ENCODE data around the gene TOR4A.
"Not testable (repeated sequence)": the region's sequence is repeated elsewhere in the genome, so short reads cannot be mapped to it uniquely, and the experiment has no call there.

Gene TOR4A

DNA sequence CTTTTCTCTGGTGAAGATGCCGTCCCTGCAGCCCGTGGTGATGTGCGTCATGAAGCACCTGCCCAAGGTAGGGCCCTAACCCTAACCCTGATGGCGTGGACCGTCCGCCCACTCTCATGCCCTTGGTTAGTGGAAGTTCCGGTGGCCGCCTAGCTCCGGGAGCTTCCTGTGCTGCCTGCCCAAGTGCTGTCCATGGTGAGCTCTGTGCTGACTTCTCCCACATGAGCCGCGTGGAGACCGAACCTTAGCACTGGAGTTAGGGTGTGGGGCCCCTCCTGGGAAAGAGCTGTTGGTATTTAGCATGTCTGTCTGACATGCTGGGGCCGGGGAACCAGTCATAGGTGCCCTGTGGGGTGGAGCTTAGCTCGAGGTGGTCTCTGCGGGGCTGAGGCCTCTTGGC lies 21.2 kb upstream of the TOR4A start:
- H3K79me2 ChIP-seq: no peaks in the 10 kb centered on the region
- H3K9me3 ChIP-seq (ENCODE audit: control insufficient read depth, low read length): no peaks in the 10 kb centered on the region
- no peak overlapping the region for H3K27ac ChIP-seq
- H3K27me3 ChIP-seq (ENCODE audit: control insufficient read depth, insufficient read depth, low read length): no peaks in the 10 kb centered on the region
- peak overlapping the region; percentile 55 for H3K4me2 ChIP-seq (ENCODE audit: low read length)
- H3K36me3 ChIP-seq (ENCODE audit: control insufficient read depth, insufficient read depth, low read length): no peaks in the 10 kb centered on the region
- H2AFZ ChIP-seq: no peak overlapping the region
- no peak overlapping the region for H3K9ac ChIP-seq
- TF ChIP-seq, protein P1, sequence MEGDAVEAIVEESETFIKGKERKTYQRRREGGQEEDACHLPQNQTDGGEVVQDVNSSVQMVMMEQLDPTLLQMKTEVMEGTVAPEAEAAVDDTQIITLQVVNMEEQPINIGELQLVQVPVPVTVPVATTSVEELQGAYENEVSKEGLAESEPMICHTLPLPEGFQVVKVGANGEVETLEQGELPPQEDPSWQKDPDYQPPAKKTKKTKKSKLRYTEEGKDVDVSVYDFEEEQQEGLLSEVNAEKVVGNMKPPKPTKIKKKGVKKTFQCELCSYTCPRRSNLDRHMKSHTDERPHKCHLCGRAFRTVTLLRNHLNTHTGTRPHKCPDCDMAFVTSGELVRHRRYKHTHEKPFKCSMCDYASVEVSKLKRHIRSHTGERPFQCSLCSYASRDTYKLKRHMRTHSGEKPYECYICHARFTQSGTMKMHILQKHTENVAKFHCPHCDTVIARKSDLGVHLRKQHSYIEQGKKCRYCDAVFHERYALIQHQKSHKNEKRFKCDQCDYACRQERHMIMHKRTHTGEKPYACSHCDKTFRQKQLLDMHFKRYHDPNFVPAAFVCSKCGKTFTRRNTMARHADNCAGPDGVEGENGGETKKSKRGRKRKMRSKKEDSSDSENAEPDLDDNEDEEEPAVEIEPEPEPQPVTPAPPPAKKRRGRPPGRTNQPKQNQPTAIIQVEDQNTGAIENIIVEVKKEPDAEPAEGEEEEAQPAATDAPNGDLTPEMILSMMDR (IDR thresholded peaks at IDR 0.05): no peak
- H3K4me1 ChIP-seq: peaks cover 3% of the 10 kb centered on the region
- H3K4me3 ChIP-seq (ENCODE audit: low read depth, low read length): peak overlapping the region; percentile 88

DNA sequence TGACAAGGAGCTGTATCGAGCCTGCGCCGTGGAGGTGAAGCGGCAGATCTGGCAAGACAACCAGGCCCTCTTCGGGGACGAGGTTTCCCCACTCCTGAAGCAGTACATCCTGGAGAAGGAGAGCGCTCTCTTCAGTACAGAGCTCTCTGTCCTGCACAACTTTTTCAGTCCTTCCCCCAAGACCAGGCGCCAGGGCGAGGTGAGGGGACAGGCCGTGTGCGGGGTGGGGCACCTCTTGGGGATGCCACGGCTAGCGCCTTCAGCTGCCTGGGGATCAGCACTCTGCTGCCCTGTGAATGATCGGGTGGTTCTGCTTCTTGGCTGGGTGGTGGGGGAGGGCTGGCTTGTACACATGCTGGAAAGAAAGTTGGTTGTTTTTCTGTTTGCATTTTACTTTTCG lies 20.7 kb upstream of the TOR4A start:
- no peak overlapping the region for H3K9ac ChIP-seq
- no peak overlapping the region for H3K4me3 ChIP-seq (ENCODE audit: low read depth, low read length)

DNA sequence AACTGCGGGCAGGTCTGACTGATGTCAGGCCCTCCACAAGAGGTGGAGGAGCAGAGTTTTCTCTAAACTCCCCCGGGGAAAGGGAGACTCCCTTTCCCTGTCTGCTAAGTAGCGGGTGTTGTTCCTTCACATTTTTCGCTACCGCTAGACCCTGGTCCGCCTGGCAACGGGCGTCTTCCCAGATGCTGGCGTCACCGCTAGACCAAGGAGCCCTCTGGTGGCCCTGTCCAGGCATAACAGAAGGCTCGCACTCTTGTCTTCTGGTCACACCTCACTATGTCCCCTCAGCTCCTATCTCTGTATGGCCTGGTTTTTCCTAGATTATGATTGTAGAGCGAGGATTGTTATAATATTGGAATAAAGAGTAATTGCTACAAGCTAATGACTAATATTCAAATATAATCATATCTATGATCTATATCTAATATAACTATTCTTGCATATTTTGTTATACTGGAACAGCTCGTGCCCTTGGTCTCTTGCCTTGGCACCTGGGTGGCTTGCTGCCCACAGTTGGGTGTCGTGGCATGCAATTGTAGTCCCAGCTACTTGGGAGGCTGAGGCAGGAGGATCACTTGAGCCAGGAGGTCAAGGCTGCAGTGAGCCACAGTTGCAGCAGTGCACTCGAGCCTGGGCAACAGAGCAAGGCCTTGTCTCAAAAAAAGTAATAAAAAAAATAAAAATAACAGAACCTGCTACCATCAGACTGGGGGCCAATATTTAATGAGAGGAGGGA lies 15.2 kb upstream of the TOR4A start:
- H3K9ac ChIP-seq, H3K27ac ChIP-seq, H3K4me1 ChIP-seq: not testable (repeated sequence)

More for the DNA sequence above, 20.7 kb upstream of the TOR4A start:
- no peaks in the 10 kb centered on the region for H3K79me2 ChIP-seq
- H3K4me1 ChIP-seq: peaks cover 3% of the 10 kb centered on the region
- H2AFZ ChIP-seq: no peak overlapping the region
- no peaks in the 10 kb centered on the region for H3K27me3 ChIP-seq (ENCODE audit: control insufficient read depth, insufficient read depth, low read length)
- no peaks in the 10 kb centered on the region for H3K36me3 ChIP-seq (ENCODE audit: control insufficient read depth, insufficient read depth, low read length)
- no peak overlapping the region for H3K27ac ChIP-seq
- TF ChIP-seq, protein P1 (IDR thresholded peaks at IDR 0.05): no peak
- H3K4me2 ChIP-seq (ENCODE audit: low read length): no peak overlapping the region
- H3K9me3 ChIP-seq (ENCODE audit: control insufficient read depth, low read length): no peaks in the 10 kb centered on the region

DNA sequence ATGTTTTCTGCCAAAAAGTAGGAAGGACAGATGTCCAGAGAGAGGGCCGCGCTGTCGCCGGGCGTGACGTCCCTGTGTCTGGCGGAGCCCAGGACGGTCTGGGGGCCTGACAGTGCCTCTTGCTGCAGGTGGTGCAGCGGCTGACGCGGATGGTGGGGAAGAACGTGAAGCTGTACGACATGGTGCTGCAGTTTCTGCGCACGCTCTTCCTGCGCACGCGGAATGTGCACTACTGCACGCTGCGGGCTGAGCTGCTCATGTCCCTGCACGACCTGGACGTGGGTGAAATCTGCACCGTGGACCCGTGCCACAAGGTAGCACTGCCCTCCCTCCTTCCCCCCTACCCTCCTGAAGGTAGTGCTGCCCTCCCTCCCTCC lies 14.6 kb upstream of the TOR4A start:
- Histone ChIP-seq H3K4me2 (ENCODE audit: low read length) (no peak overlapping the region), H3K9ac (no peak overlapping the region), H3K27ac (no peak overlapping the region), H3K4me1 (no peaks in the 10 kb centered on the region), H3K4me3 (ENCODE audit: low read depth, low read length) (no peak overlapping the region), H3K79me2 (no peaks in the 10 kb centered on the region), H3K27me3 (ENCODE audit: control insufficient read depth, insufficient read depth, low read length) (no peaks in the 10 kb centered on the region), H3K36me3 (ENCODE audit: control insufficient read depth, insufficient read depth, low read length) (no peaks in the 10 kb centered on the region), H3K9me3 (ENCODE audit: control insufficient read depth, low read length) (no peaks in the 10 kb centered on the region), H2AFZ (no peak overlapping the region)
- TF ChIP-seq, protein P1 (IDR thresholded peaks at IDR 0.05): no peak

More for the DNA sequence above, 15.2 kb upstream of the TOR4A start:
- not testable (repeated sequence) for H2AFZ ChIP-seq; H3K36me3 ChIP-seq (ENCODE audit: control insufficient read depth, insufficient read depth, low read length); H3K4me3 ChIP-seq (ENCODE audit: low read depth, low read length); H3K4me2 ChIP-seq (ENCODE audit: low read length); H3K27me3 ChIP-seq (ENCODE audit: control insufficient read depth, insufficient read depth, low read length); H3K9me3 ChIP-seq (ENCODE audit: control insufficient read depth, low read length); H3K79me2 ChIP-seq
- TF ChIP-seq, protein P1 (IDR thresholded peaks at IDR 0.05): peak; percentile 31

DNA sequence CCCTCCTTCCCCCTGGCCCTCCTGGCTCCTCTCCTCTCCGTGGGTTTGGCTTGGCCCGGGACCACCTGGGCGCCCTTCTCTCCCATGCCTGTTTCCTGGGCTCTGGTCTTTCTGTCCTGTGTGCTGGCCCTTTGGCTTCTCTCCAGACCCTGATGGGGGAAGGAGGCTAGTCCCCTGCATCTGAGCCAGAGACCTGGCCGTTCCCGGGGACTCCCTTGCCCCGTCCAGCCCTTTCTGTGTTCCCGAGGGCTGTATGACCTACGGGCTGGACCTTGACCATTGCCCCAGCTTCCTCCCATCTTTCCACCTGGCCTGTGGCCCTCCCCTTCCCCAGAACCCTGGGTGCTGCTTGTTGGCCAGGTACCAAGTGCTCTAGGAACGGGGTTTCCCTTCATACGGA lies 14.0 kb upstream of the TOR4A start:
- no peak overlapping the region for H3K4me2 ChIP-seq (ENCODE audit: low read length)
- H2AFZ ChIP-seq: no peak overlapping the region
- no peaks in the 10 kb centered on the region for H3K27me3 ChIP-seq (ENCODE audit: control insufficient read depth, insufficient read depth, low read length)
- TF ChIP-seq, protein P1 (IDR thresholded peaks at IDR 0.05): no peak
- H3K9me3 ChIP-seq (ENCODE audit: control insufficient read depth, low read length): no peaks in the 10 kb centered on the region
- peaks cover under 1% of the 10 kb centered on the region for H3K4me1 ChIP-seq
- H3K79me2 ChIP-seq: no peaks in the 10 kb centered on the region
- no peak overlapping the region for H3K4me3 ChIP-seq (ENCODE audit: low read depth, low read length)
- no peaks in the 10 kb centered on the region for H3K36me3 ChIP-seq (ENCODE audit: control insufficient read depth, insufficient read depth, low read length)
- H3K9ac ChIP-seq: no peak overlapping the region
- H3K27ac ChIP-seq: no peak overlapping the region
